Gastroesophageal sphincter (tissue), 3 donors: ENCODE measurements around the gene EPHA6.

Source experiments
- EP300 ChIP-seq: sonication (generic); formaldehyde crosslinking; IDR thresholded peaks from one replicate; pipeline ENCODE4 v1.6.1; 2017; ENCODE audit warnings: antibody characterized with exemption, mild to moderate bottlenecking
- POLR2A ChIP-seq, 2 donors: fragments of 450-650 bp; IDR thresholded peaks; one replicate each; pipeline ENCODE4 v1.6.1; 2017; ENCODE audit warnings: antibody characterized with exemption in 2 of 2, mild to moderate bottlenecking in 2 of 2, moderate library complexity in 1 of 2
- TF ChIP-seq, protein P1 (sequence below), 4 experiments: fragments of 200-600 bp in 2 of 4; fragments of 450-650 bp in 2 of 4; sonication (generic) in 1 of 4; IDR thresholded peaks; one replicate each; pipeline ENCODE4 v1.5.1; 2017 to 2019; ENCODE audit warnings: antibody characterized with exemption in 4 of 4, mild to moderate bottlenecking in 2 of 4, moderate library complexity in 2 of 4

- TF ChIP-seq, protein P1, sequence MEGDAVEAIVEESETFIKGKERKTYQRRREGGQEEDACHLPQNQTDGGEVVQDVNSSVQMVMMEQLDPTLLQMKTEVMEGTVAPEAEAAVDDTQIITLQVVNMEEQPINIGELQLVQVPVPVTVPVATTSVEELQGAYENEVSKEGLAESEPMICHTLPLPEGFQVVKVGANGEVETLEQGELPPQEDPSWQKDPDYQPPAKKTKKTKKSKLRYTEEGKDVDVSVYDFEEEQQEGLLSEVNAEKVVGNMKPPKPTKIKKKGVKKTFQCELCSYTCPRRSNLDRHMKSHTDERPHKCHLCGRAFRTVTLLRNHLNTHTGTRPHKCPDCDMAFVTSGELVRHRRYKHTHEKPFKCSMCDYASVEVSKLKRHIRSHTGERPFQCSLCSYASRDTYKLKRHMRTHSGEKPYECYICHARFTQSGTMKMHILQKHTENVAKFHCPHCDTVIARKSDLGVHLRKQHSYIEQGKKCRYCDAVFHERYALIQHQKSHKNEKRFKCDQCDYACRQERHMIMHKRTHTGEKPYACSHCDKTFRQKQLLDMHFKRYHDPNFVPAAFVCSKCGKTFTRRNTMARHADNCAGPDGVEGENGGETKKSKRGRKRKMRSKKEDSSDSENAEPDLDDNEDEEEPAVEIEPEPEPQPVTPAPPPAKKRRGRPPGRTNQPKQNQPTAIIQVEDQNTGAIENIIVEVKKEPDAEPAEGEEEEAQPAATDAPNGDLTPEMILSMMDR (IDR thresholded peaks at IDR 0.05): no peak
- TF ChIP-seq POLR2A (IDR thresholded peaks at IDR 0.05) (no peak), EP300 (no peak)
Measured at GRCh38 chr3:97010881-97011657, 196.7 kb downstream of the EPHA6 start.
